ENCODE measurements around the gene RPL13A.

The RPL13A gene

DNA sequence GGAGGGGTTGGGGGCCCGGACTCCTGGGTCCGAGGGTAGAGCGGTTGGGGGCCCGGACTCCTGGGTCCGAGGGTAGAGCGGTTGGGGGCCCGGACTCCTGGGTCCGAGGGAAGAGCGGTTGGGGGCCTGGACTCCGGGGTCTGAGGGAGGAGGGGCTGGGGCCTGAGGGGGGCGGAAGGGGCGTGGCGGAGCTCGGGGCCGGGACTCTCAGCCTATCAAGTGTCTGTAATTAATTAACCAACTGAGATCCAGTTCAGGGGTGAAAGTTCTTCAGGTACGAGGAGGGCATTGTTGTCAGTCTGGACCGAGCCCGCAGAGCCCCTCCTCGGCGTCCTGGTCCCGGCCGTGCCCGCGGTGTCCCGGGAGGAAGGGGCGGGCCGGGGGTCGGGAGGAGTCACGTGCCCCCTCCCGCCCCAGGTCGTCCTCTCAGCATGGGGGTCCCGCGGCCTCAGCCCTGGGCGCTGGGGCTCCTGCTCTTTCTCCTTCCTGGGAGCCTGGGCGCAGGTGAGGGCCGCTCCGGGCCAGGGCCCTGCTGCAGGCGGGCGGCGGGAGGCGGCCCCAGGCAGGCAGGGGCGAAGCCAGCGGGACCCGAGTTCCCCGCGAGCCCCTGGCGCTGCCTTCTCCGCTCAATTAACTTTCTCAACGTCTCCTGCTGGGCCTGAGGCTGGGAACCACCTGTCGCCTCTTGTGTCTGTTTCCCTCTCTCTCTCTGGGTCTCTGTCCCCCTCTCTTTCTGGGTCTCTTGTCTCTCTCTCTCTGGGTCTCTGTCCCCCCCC lies 25.8 kb downstream of the RPL13A start:
- no peak for DNase-seq

DNA sequence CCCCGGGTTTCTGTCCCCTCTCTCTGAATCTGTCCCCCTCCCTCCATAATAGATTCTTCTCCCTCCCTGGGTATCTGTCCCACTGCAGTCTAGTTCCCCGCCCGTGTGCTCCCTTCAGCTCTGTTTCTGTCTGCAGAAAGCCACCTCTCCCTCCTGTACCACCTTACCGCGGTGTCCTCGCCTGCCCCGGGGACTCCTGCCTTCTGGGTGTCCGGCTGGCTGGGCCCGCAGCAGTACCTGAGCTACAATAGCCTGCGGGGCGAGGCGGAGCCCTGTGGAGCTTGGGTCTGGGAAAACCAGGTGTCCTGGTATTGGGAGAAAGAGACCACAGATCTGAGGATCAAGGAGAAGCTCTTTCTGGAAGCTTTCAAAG lies 26.3 kb downstream of the RPL13A start:
- DNase-seq: no peak

DNA sequence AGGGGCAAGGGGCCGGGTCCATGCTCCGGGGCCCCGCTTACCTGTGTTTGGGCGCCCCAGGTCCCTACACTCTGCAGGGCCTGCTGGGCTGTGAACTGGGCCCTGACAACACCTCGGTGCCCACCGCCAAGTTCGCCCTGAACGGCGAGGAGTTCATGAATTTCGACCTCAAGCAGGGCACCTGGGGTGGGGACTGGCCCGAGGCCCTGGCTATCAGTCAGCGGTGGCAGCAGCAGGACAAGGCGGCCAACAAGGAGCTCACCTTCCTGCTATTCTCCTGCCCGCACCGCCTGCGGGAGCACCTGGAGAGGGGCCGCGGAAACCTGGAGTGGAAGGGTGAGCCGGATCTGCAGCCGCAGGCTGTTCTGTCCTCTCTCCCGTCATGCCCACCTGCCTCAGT lies 26.7 kb downstream of the RPL13A start:
- no peak for DNase-seq

DNA sequence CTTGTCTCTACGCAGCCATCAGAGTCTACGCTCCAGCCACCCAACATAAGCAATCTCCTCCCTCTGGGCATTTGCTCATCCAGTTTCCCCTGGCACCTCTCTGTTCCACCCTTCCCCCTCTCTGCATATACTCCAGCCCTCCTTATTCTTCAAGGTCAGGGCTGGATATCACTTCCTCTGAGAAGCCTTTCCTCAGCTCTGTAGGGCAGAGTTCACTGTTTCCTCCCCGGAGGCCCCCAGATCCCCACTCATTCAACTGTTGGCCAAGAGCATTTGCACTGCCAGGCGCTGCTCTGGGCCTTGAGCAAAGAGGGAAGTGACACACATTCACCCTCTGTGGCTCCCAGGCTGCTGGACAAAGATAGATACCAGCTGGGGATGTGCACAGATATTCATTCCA lies 28.4 kb downstream of the RPL13A start:
- DNase-seq: no peak

DNA sequence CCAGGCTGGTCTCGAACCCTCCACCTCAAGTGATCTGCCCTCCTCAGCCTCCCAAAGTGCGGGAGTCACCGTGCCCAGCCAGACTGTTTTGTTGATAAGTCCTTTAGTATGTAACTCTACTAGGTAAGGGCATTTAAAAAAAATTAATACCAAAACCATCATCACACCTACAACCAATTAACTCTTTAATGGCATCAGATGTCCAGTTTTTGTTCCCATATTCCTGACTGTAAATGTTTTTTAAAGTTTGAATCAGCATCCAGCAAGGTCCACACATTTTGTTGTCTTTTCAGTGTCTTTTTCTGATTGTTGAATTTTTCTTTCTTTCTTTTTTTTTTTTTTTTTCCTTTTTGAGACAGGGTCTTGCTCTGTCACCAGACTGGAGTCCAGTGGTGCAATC lies 30.6 kb downstream of the RPL13A start:
- DNase-seq: no peak

DNA sequence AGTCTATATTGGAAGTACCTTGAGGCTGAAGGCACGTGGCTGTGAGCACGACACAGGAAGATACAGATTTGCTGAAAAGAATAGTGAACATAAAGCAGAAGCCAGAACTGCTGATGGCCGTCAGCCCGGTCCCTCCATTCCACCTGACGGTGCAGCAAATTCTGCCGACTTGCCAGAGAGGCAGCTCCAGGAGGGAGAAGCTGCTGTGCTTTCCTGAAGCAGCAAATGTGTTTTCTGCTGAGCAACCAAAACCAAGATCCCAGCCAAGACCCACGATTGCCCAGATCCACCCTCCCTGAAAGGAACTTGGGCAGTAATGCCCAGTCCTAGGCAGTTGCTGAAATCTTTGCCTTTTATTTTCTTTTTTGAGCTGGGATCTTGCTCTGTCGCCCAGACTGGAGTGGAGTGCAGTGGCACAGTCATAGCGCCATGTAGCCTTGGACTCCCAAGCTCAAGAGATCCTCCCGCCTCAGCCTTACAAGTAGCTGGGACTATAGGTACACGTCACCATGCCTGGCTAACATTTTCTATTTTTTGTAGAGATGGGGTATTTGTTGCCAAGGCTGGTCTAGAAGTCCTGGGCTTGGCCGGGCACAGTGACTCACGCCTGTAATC lies 33.4 kb downstream of the RPL13A start:
- DNase-seq: no peak

DNA sequence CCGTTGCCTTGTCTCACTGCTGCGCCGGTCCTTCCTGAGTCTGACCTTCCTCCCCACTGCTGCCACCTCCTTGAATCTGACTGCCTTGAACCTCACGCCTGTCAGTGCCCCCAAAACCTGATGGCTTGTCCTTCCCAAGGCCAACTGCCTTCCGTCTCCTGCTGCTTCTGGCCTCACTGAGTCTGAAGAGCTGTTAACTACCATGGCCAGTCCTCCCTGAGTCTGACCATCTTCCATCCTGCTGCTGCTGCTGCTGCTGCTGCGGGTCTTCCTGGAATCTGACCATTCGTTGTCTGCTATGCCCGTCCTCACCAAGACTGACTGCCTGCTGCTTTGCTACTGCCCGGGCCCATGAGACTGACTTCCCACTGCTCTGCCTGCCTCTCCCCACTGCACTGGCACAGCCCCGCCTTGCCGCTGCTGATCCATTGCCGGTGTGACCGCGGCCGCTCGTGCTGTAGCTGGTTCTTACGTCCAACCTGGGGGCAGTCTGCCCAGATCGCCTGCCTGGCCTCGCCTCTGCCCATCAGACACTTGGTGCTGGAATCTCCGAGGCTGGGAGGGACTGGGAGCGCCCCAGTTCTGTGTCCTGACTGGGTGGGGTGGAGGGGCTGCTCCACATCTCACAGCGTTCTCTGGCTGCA lies 37.5 kb downstream of the RPL13A start:
- DNase-seq: no peak

DNA sequence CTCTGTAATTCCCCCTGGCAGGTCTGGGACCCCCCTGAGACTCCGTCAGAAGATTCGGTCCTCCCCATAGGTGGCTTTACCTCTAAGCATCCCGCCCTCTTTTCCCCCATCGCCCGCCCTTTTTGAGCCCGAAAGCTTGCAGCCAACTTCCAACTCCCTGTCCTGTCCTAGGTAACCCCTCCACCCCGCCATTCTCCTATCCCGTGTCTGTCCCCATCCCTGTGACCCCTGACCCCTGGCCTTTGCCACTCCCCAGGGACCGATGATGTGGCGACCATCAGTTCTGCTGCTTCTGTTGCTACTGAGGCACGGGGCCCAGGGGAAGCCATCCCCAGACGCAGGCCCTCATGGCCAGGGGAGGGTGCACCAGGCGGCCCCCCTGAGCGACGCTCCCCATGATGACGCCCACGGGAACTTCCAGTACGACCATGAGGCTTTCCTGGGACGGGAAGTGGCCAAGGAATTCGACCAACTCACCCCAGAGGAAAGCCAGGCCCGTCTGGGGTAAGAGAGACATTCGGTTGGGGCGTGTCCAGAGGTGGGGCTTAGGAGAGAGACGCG lies 40.9 kb downstream of the RPL13A start:
- no peak for DNase-seq

DNA sequence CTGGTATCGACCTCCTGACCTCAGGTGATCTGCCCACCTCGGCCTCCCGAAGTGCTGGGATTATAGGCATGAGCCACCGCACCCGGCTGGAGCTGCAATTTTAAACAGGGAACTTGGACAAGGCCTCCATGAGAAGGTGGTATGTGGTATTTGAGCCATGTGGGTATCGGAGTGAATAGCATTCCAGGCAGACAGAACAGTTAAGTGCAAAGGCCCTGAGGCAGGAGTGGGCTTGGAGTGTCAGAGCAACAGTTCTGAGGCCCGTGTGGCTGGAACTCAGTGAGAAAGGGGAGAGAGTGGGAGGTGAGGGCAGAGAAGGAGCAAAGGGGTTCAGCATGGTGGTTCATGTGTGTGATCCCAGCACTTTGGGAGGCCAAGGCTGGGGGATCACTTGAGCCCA lies 43.3 kb downstream of the RPL13A start:
- no peak for DNase-seq

DNA sequence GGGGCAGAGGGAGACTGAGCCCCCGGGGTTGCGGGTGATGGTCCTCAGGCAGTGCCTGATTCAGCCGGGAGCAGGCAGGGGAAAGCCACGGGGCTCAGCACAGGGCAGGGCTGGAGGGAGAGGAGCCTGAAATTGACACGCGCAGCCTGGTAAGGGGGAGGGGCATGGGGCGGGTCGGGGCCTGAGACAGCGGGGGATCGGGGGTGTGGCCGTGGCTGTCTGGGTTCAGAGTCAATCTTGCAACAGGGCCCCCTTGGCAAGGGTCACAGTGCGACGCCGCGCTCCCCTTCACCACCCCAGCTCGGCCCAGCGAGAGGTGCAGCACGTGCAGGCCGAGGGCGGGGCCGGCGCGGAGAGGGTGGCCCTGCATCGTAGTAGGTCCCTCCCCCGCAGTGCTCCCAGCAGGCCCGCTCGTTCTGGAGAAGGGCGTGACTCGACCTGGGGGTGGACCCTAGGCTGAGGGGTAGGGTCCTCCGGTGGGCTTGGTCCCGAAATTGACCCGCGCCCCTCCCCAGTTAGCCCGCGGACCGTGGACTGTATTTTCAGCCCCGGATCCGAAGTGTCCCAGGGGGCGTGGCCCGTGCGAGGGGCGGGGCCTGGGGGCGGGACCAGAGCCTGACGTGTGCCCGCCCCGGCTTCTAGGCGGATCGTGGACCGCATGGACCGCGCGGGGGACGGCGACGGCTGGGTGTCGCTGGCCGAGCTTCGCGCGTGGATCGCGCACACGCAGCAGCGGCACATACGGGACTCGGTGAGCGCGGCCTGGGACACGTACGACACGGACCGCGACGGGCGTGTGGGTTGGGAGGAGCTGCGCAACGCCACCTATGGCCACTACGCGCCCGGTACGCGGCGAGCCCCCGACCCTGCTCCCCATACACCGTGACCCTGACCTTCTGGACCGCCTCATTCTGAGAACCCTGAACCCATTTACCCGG lies 46.4 kb downstream of the RPL13A start:
- DNase-seq: peak; percentile 27

DNA sequence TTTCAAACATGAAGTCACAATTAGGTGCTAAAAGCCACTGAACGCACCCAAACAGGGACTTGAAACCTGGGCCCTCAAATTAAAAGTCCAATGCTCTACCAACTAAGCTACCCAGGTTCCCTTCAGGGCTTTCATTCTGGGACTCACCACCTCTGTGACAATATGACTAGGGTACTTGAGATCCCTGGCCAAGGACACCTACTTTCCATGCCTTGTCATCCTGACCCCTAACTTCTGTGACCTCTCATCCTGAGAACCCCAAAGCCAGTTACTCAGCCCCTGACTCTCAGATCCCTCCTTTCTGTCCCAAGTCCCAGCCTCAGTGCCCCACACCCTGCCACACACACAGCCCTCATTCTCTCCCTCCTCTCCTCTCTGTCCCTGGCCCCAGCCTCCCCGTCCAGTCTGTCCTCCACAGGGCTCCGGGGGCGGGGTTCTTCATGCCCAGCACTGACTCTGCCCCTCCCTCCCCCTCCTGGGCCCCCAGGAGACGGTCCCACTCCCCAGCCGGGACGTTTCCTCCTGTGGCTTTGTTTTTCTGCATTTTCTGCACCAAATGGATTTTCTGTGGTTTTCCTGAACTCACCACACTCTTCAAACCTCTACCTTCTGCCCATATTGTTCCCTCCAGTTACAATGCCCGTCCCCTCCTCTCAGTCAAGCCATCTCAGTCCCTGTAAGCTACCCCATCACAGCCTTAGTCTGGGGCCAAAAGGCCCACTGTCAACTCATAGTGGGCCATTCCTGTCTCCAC lies 47.4 kb downstream of the RPL13A start:
- no peak for DNase-seq

DNA sequence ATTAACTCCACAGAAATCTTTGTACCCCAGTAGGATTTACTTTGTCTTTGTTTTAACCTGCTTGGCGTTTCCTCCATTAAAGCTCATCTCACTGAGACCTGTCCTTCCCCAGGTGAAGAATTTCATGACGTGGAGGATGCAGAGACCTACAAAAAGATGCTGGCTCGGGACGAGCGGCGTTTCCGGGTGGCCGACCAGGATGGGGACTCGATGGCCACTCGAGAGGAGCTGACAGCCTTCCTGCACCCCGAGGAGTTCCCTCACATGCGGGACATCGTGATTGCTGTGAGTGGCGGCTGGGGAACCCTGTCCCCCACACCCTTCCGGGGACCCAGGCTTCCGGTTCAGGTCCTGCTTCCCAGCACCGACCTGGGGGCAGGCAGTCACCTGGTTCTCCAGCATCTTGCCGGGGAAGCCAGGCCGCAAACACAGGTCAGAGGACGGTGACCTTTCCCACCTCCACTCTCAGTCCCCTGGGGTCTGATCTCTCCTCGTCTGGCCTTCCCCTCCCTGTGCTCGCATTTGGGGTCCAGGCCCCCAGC lies 49.6 kb downstream of the RPL13A start:
- DNase-seq: no peak

DNA sequence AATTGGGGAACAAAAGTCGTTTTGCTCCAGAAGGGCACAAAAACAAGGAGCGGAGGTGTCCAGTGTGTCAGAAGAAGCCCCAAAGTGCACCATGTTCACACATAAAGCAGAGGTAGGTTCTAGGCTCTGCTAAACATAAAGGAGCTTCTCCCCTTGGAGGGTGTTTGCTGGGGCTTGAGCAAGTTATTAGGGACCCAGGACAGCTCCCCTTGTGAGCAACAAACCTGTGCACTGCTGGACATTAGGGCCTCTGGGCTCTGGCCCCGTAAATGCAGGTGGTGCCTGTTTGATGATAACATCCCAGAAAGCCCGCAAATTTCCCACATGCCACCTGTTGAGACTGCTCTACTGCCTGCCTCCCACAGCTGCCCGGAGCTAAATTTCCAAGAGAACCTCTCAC lies 51.2 kb downstream of the RPL13A start:
- no peak for DNase-seq

DNA sequence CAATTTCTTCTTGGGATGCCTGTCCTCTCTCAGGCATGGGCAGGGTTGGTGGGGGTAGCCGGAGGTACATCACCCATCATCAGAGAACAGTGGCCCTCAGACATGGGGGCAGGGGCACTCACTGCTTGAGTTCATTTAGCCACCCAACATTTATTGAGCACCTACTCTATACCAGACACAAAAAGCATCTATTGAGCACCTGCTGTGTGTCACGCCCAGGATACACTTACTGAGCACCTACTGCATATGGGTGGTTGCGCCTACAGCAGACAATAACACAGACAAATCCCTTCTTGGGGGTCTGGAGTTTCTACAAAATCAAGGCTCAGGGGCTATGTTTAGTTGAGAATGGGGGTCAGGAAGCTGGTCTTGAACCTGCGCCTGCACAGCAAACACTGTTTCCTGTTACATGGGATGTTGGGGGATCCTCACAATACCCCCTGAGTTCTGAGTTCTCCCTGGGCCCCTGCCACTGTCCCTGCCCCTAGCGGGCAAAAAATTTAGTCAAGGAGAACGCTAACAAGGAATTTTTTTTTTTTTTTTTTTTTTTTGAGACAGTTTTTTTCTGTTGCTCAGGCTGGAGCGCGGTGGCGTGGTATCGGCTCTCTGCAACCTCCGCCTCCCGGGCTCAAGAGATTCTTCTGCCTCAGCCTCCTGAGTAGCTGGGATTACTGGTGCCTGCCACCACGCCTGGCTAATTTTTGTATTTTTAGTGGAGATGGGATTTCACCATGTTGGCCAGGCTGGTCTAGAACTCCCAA lies 52.0 kb downstream of the RPL13A start:
- no peak for DNase-seq
